ENCODE data around the gene PIM3. TPM values are rescaled to one million over a fixed set of nuclear protein-coding genes. Genes with fewer than 3 reads are reported as not detected.
A peak's percentile ranks its signal among the peaks of the same experiment; 100 is the strongest.

Gene PIM3
- total RNA-seq (100 to 1,000 TPM; 224 to 230 TPM), total RNA-seq (35.2 to 2,011 (median 186) reads per million in 172 experiments)
- polyA plus RNA-seq (2013, experiment 1 of 2), result 41.1 TPM
- 38.6 TPM for polyA plus RNA-seq (2013, experiment 2 of 2)

- POLR2A ChIA-PET, result interaction anchor here (0.7 to 5.9 kb wide), 13 partner anchors 9 to 131 kb away, joined by 3 to 92 read pairs (median 8); partner anchors contain the start of genes ALG12 and CRELD2
- Mint-ChIP-seq H3K4me1 (ENCODE audit: low read depth) (peaks cover 18% of the 10 kb centered on the region), H3K4me3 (peak within 1 kb of the TSS; percentile 96), H3K27ac (peak within 1 kb of the TSS; percentile 97), H3K27me3 (no peaks in the 10 kb centered on the region), H3K9me3 (no peaks in the 10 kb centered on the region), H3K36me3 (ENCODE audit: low read depth) (peaks cover 40% of the 10 kb centered on the region)
- H3K9me3 ChIP-seq (ENCODE audit: control insufficient read depth in 1 of 2, insufficient read depth in 1 of 2, low read length in 2 of 2), result no peaks in the 10 kb centered on the region
- peak within 1 kb of the TSS; percentile 82 for H3K4me3 ChIP-seq (ENCODE audit: low read length)
- TF ChIP-seq CTCF (IDR thresholded peaks at IDR 0.05), result no peak
- H3K27ac ChIP-seq (ENCODE audit: low read depth in 1 of 2, low read length in 2 of 2), result peak within 1 kb of the TSS; percentile 82 to 91
- intact Hi-C loops (cut with DNase I, micrococcal nuclease), result loop anchor here (1.0 to 5.0 kb wide), 4 partner anchors 24 to 107 kb away; partner anchors contain the start of genes ALG12 (in 1 of the 2), CRELD2 (in 1 of the 2) and ZBED4 (in 1 of the 2)
- ATAC-seq (ENCODE audit: poor library complexity), result peak; percentile 61
- H3K4me1 ChIP-seq (ENCODE audit: insufficient read depth, low read length), result peaks cover 41% of the 10 kb centered on the region
- peaks cover 32% of the 10 kb centered on the region for H3K36me3 ChIP-seq (ENCODE audit: insufficient read depth, low read length)
- H3K27me3 ChIP-seq (ENCODE audit: control insufficient read depth in 1 of 2, insufficient read depth in 2 of 2, low read length in 2 of 2), result no peaks in the 10 kb centered on the region
- CTCF ChIA-PET, result interaction anchor here (1.0 to 1.3 kb wide), 2 partner anchors 33 to 70 kb away, joined by 3 to 4 read pairs; no protein-coding TSS in a partner anchor
- peak; percentile 82 to 97 (median 88) for DNase-seq
These were observed at the start of gene PIM3 for GRCh38 chr22:49960159-49961004. Gene PIM3, plus strand, starts transcription at chr22:49960772. Its CDS starts 176 bp downstream, at chr22:49960948.

DNA sequence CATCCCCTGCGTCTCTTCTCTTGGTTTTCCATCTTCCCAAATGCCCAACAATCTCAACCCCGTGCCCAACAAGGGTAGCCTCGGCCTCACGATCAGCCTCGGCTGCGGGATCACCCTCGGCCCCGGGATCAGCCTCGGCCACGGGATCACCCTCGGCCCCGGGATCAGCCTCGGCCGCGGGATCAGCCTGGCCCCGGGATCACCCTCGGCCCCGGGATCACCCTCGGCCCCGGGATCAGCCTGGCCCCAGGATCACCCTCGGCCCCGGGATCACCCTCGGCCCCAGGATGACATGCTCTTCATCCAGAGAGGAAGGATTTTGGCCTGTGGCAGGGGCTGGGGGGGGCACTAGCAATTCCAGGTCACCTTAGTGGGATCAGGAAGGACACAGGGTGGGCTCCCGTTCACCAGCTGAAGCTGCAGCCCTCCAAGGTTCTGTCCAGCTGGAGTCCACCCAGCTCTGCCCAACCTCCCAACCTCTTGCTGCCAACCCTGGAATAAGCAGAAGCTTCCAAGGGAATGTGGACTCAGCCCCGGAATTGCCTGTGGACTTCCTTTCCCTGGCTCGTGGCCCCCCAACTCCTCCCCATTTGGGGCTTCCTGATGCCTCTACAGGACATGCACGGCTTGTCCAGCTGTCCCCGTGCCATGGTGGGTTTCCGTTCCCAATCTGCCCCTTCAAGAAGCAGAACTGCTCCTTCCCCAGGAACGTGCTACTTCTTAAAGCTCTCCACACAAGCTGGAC, 48.5 kb upstream of the PIM3 start:
- peaks cover 4% of the 10 kb centered on the region for H3K4me1 ChIP-seq (ENCODE audit: insufficient read depth, low read length)
- Mint-ChIP-seq H3K4me3 (no peak overlapping the region), H3K9me3 (no peaks in the 10 kb centered on the region), H3K27ac (no peak overlapping the region), H3K36me3 (ENCODE audit: low read depth) (peaks cover 38% of the 10 kb centered on the region), H3K27me3 (no peaks in the 10 kb centered on the region), H3K4me1 (ENCODE audit: low read depth) (peaks cover 4% of the 10 kb centered on the region)
- ATAC-seq (ENCODE audit: poor library complexity) (no peak), DNase-seq (peak in 1 of 14 experiments; percentile 10)
- intact Hi-C loops (cut with DNase I, micrococcal nuclease), result no loop called here
- CTCF ChIA-PET, result no interaction called here
- POLR2A ChIA-PET, result no interaction called here
- peaks cover 57% of the 10 kb centered on the region for H3K36me3 ChIP-seq (ENCODE audit: insufficient read depth, low read length)
- H3K27ac ChIP-seq (ENCODE audit: low read depth in 1 of 2, low read length in 2 of 2), result no peak overlapping the region
- no peaks in the 10 kb centered on the region for H3K27me3 ChIP-seq (ENCODE audit: control insufficient read depth in 1 of 2, insufficient read depth in 2 of 2, low read length in 2 of 2)
- H3K9me3 ChIP-seq (ENCODE audit: control insufficient read depth in 1 of 2, insufficient read depth in 1 of 2, low read length in 2 of 2), result no peaks in the 10 kb centered on the region
- no peak overlapping the region for H3K4me3 ChIP-seq (ENCODE audit: low read length)
- TF ChIP-seq CTCF (IDR thresholded peaks at IDR 0.05), result no peak

DNA sequence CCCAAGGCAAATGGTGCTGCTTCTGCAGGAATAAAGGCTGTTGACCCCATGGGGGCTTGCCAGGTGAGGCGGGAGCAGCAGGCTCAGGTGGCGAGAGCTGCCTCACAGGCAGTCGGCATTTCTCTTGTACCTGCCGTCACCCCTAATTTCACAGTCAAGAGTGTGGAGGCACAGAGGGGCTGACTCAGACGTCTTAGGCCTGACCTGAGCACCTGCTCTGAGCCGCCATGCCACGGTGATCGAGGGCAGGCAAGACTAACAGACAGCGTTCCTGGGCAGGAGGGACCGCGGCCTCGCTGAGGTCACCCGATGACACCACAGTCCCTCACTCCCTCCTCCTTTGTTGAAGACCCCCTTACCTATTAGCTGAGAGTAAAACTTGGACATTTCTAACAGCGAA, 47.5 kb upstream of the PIM3 start:
- POLR2A ChIA-PET, result no interaction called here
- Mint-ChIP-seq H3K4me1 (ENCODE audit: low read depth) (peaks cover 11% of the 10 kb centered on the region), H3K4me3 (no peak overlapping the region), H3K27ac (no peak overlapping the region), H3K36me3 (ENCODE audit: low read depth) (peaks cover 32% of the 10 kb centered on the region), H3K27me3 (no peaks in the 10 kb centered on the region), H3K9me3 (no peaks in the 10 kb centered on the region)
- DNase-seq, result peak in 1 of 14 experiments; percentile 12
- CTCF ChIA-PET, result no interaction called here
- H3K4me1 ChIP-seq (ENCODE audit: insufficient read depth, low read length), result peaks cover 12% of the 10 kb centered on the region
- H3K9me3 ChIP-seq (ENCODE audit: control insufficient read depth in 1 of 2, insufficient read depth in 1 of 2, low read length in 2 of 2), result no peaks in the 10 kb centered on the region
- no peaks in the 10 kb centered on the region for H3K27me3 ChIP-seq (ENCODE audit: control insufficient read depth in 1 of 2, insufficient read depth in 2 of 2, low read length in 2 of 2)
- no peak for TF ChIP-seq CTCF (IDR thresholded peaks at IDR 0.05)
- no peak for ATAC-seq (ENCODE audit: poor library complexity)
- intact Hi-C loops (cut with DNase I, micrococcal nuclease), result no loop called here
- peaks cover 48% of the 10 kb centered on the region for H3K36me3 ChIP-seq (ENCODE audit: insufficient read depth, low read length)
- no peak overlapping the region for H3K4me3 ChIP-seq (ENCODE audit: low read length)
- H3K27ac ChIP-seq (ENCODE audit: low read depth in 1 of 2, low read length in 2 of 2), result no peak overlapping the region
